ENCODE data around the gene PARVB. TPM values are rescaled to one million over a fixed set of nuclear protein-coding genes. Genes with fewer than 3 reads are reported as not detected.

The PARVB gene
- total and polyA plus RNA-seq, 2 donors (not counting 1 experiment from before 2014, with no cell fraction given), result 12.1 to 47.3 TPM

- Histone ChIP-seq H3K4me3 (replicated peaks in 1 of 4; ENCODE audit: control extremely low read depth in 1 of 4, insufficient read depth in 1 of 4, low read depth in 3 of 4, low read length in 4 of 4) (no peak overlapping the region), H3K9ac (ENCODE audit: insufficient read depth, low read length) (no peak overlapping the region), H2AFZ (ENCODE audit: low read length) (no peak overlapping the region), H3K36me3 (ENCODE audit: control insufficient read depth, insufficient read depth, low read length) (no peaks in the 10 kb centered on the region), H3K27ac (ENCODE audit: insufficient read depth, low read length) (no peak overlapping the region), H3K4me2 (ENCODE audit: extremely low read depth, insufficient read depth, low read length) (no peak overlapping the region), H3K27me3 (ENCODE audit: control insufficient read depth, insufficient read depth, low read length) (no peaks in the 10 kb centered on the region), H3K79me2 (ENCODE audit: control insufficient read depth, insufficient read depth, low read length) (no peaks in the 10 kb centered on the region), H4K20me1 (ENCODE audit: control insufficient read depth, extremely low read depth, insufficient read depth, low read length) (no peaks in the 10 kb centered on the region), H3K4me1 (ENCODE audit: control insufficient read depth, extremely low read depth, insufficient read depth, low read length) (peaks cover 5% of the 10 kb centered on the region), H3K9me3 (ENCODE audit: control insufficient read depth, insufficient read depth, low read depth, low read length) (no peaks in the 10 kb centered on the region)
- no peak for TF ChIP-seq EZH2 (IDR thresholded peaks at IDR 0.05; ENCODE audit: low read length, missing control alignments)
- DNase-seq (ENCODE audit: low read depth in 2 of 2), result peak in 1 of 2 donors; percentile 81
Measured at GRCh38 chr22:44143105-44143474, 119.0 kb downstream of the PARVB start.

DNA sequence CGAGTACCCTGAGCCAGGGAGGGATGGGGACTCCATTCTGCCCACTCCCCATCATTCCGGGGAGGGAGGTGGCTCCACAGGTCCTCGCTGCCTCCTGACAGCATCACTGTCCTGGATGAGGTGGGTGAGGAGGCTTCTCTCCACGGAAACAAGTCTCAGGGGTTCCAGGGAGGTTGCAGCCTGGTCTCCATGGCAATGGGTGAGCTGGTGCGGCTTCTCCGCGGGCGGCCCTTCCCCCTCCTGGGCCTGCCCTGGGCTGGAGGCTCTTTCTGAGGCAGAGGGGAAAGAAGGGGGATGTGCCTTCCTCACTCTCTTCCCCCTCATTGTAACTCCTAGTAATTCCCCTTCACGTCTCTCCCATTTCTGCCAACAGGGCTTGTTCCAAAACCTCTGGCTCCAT lies 119.5 kb downstream of the PARVB start:
- H3K4me3 ChIP-seq (replicated peaks in 1 of 4; ENCODE audit: control extremely low read depth in 1 of 4, insufficient read depth in 1 of 4, low read depth in 3 of 4, low read length in 4 of 4), result no peak overlapping the region
- peaks cover 10% of the 10 kb centered on the region for H3K4me1 ChIP-seq (ENCODE audit: control insufficient read depth, extremely low read depth, insufficient read depth, low read length)
- no peak for DNase-seq (ENCODE audit: low read depth in 2 of 2)
- H3K27ac ChIP-seq (ENCODE audit: insufficient read depth, low read length), result no peak overlapping the region
- H3K9me3 ChIP-seq (ENCODE audit: control insufficient read depth, insufficient read depth, low read depth, low read length), result no peaks in the 10 kb centered on the region
- H3K79me2 ChIP-seq (ENCODE audit: control insufficient read depth, insufficient read depth, low read length), result no peaks in the 10 kb centered on the region
- no peak overlapping the region for H3K4me2 ChIP-seq (ENCODE audit: extremely low read depth, insufficient read depth, low read length)
- H3K9ac ChIP-seq (ENCODE audit: insufficient read depth, low read length), result no peak overlapping the region
- no peaks in the 10 kb centered on the region for H3K36me3 ChIP-seq (ENCODE audit: control insufficient read depth, insufficient read depth, low read length)
- H2AFZ ChIP-seq (ENCODE audit: low read length), result no peak overlapping the region
- no peaks in the 10 kb centered on the region for H4K20me1 ChIP-seq (ENCODE audit: control insufficient read depth, extremely low read depth, insufficient read depth, low read length)
- TF ChIP-seq, protein P1, sequence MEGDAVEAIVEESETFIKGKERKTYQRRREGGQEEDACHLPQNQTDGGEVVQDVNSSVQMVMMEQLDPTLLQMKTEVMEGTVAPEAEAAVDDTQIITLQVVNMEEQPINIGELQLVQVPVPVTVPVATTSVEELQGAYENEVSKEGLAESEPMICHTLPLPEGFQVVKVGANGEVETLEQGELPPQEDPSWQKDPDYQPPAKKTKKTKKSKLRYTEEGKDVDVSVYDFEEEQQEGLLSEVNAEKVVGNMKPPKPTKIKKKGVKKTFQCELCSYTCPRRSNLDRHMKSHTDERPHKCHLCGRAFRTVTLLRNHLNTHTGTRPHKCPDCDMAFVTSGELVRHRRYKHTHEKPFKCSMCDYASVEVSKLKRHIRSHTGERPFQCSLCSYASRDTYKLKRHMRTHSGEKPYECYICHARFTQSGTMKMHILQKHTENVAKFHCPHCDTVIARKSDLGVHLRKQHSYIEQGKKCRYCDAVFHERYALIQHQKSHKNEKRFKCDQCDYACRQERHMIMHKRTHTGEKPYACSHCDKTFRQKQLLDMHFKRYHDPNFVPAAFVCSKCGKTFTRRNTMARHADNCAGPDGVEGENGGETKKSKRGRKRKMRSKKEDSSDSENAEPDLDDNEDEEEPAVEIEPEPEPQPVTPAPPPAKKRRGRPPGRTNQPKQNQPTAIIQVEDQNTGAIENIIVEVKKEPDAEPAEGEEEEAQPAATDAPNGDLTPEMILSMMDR (conservative IDR thresholded peaks at IDR 0.05 in 1 of 2, IDR thresholded peaks at IDR 0.05 in 1 of 2; ENCODE audit: low read depth in 1 of 2, low read length in 2 of 2), result no peak
- TF ChIP-seq EZH2 (IDR thresholded peaks at IDR 0.05; ENCODE audit: low read length, missing control alignments), result no peak
- no peaks in the 10 kb centered on the region for H3K27me3 ChIP-seq (ENCODE audit: control insufficient read depth, insufficient read depth, low read length)

GRCh38 chr22:44144046-44144569 lies 120.0 kb downstream of the PARVB start:
- no peak overlapping the region for H2AFZ ChIP-seq (ENCODE audit: low read length)
- no peaks in the 10 kb centered on the region for H3K9me3 ChIP-seq (ENCODE audit: control insufficient read depth, insufficient read depth, low read depth, low read length)
- H3K27me3 ChIP-seq (ENCODE audit: control insufficient read depth, insufficient read depth, low read length), result no peaks in the 10 kb centered on the region
- DNase-seq (ENCODE audit: low read depth in 2 of 2), result no peak
- no peaks in the 10 kb centered on the region for H3K36me3 ChIP-seq (ENCODE audit: control insufficient read depth, insufficient read depth, low read length)
- H3K27ac ChIP-seq (ENCODE audit: insufficient read depth, low read length), result no peak overlapping the region
- H3K4me1 ChIP-seq (ENCODE audit: control insufficient read depth, extremely low read depth, insufficient read depth, low read length), result peaks cover 12% of the 10 kb centered on the region
- no peaks in the 10 kb centered on the region for H4K20me1 ChIP-seq (ENCODE audit: control insufficient read depth, extremely low read depth, insufficient read depth, low read length)
- no peaks in the 10 kb centered on the region for H3K79me2 ChIP-seq (ENCODE audit: control insufficient read depth, insufficient read depth, low read length)
- no peak overlapping the region for H3K9ac ChIP-seq (ENCODE audit: insufficient read depth, low read length)
- no peak overlapping the region for H3K4me2 ChIP-seq (ENCODE audit: extremely low read depth, insufficient read depth, low read length)
- no peak overlapping the region for H3K4me3 ChIP-seq (replicated peaks in 1 of 4; ENCODE audit: control extremely low read depth in 1 of 4, insufficient read depth in 1 of 4, low read depth in 3 of 4, low read length in 4 of 4)
- TF ChIP-seq EZH2 (IDR thresholded peaks at IDR 0.05; ENCODE audit: low read length, missing control alignments), result no peak
- TF ChIP-seq, protein P1 (conservative IDR thresholded peaks at IDR 0.05 in 1 of 2, IDR thresholded peaks at IDR 0.05 in 1 of 2; ENCODE audit: low read depth in 1 of 2, low read length in 2 of 2), result no peak
